Activated naive CD8-positive, alpha-beta T cell (primary cell): Measurements from ENCODE around the gene MYO10.
"Not testable (repeated sequence)": the region's sequence is repeated elsewhere in the genome, so short reads cannot be mapped to it uniquely, and the experiment has no call there.

Source experiments
- H3K27ac Mint-ChIP-seq: one replicate; pipeline ENCODE4 v1.8.0; 2021; ENCODE audit warnings: mixed read lengths
- H3K27me3 Mint-ChIP-seq: one replicate; pipeline ENCODE4 v1.8.0; 2021; ENCODE audit warnings: mixed read lengths
- H3K36me3 Mint-ChIP-seq: one replicate; pipeline ENCODE4 v1.8.0; 2021; ENCODE audit warnings: mixed read lengths
- H3K4me1 Mint-ChIP-seq: one replicate; pipeline ENCODE4 v1.8.0; 2021; ENCODE audit warnings: low read depth, mixed read lengths
- H3K4me3 Mint-ChIP-seq: one replicate; pipeline ENCODE4 v1.8.0; 2021; ENCODE audit warnings: mild to moderate bottlenecking, mixed read lengths
- H3K9me3 Mint-ChIP-seq: one replicate; pipeline ENCODE4 v1.8.0; 2021; ENCODE audit warnings: low read depth, mixed read lengths

The MYO10 gene

DNA sequence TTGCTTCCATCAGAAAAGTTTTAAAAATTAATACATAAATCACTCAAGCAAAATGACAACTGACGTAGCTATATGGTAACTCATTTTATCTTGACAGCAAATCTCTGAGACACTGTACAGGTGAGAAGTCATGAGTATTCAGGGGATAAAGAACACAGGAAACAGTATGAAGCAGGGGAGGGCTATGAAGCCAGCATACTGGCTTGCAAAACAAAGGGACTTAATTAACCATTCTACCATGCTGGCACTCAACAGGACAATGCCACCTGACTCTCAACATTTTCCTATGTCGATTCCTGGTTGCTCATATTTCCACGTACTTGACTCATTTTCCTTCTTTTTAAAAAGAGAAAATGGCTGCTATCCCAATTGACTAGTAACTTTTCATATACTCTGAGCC lies 167.9 kb downstream of the MYO10 start:
- H3K4me1 Mint-ChIP-seq = no peaks in the 10 kb centered on the region
- no peak overlapping the region for H3K4me3 Mint-ChIP-seq
- H3K27me3 Mint-ChIP-seq = no peaks in the 10 kb centered on the region
- H3K9me3 Mint-ChIP-seq = no peaks in the 10 kb centered on the region
- H3K36me3 Mint-ChIP-seq = no peaks in the 10 kb centered on the region
- no peak overlapping the region for H3K27ac Mint-ChIP-seq

DNA sequence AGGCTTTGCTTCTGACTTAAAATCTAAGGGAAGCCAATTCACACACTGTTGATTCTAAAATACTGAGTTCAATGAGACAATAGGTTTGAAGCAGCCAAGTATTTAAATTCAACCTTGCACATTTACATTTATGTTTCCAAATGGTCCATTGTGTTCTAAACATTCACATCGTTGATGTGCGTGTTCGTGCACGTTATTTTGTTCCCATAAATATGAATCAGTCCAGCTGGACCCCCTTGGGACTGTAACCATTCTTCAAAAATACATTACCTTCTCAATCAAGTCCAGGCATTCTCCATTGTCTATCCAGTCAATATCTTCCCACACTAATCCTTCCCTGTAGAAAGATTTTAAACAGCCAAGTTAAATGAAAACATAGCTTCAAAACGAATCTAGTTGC lies 172.9 kb downstream of the MYO10 start:
- no peaks in the 10 kb centered on the region for H3K9me3 Mint-ChIP-seq
- peaks cover 8% of the 10 kb centered on the region for H3K4me1 Mint-ChIP-seq
- H3K27ac Mint-ChIP-seq = no peak overlapping the region
- H3K36me3 Mint-ChIP-seq = no peaks in the 10 kb centered on the region
- H3K4me3 Mint-ChIP-seq = no peak overlapping the region
- H3K27me3 Mint-ChIP-seq = no peaks in the 10 kb centered on the region

DNA sequence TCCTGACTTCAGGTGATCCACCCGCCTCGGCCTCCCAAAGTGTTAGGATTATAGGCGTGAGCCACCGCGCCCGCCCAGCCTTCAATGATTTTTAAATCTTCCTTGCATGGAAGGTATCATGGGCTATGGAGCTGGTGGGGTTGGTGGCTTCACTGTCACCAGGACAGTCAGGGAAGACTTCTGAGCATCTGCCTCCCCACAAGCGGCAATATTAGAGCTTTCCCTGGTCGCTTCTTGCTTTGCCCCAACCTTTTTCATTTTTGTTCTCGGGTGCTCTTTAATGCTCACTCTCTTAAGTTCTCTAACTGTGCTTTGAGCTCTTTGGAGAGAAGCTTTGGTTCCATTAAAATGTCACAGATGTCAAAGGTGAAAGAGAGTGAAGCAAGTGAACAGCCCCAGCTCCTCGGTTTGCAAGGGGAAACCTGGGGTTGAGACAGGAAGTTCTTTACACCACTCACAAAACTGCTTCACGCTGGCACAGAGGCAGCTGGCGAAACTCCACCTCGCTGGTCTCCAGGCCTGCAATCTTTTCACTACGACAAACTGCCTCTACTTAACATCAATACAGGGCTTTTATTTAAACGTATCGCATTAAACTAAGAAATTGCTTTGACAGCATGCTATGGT lies 176.8 kb downstream of the MYO10 start:
- H3K36me3 Mint-ChIP-seq = no peaks in the 10 kb centered on the region
- no peaks in the 10 kb centered on the region for H3K9me3 Mint-ChIP-seq
- H3K27ac Mint-ChIP-seq = no peak overlapping the region
- H3K27me3 Mint-ChIP-seq = no peaks in the 10 kb centered on the region
- peaks cover 8% of the 10 kb centered on the region for H3K4me1 Mint-ChIP-seq
- H3K4me3 Mint-ChIP-seq = no peak overlapping the region

DNA sequence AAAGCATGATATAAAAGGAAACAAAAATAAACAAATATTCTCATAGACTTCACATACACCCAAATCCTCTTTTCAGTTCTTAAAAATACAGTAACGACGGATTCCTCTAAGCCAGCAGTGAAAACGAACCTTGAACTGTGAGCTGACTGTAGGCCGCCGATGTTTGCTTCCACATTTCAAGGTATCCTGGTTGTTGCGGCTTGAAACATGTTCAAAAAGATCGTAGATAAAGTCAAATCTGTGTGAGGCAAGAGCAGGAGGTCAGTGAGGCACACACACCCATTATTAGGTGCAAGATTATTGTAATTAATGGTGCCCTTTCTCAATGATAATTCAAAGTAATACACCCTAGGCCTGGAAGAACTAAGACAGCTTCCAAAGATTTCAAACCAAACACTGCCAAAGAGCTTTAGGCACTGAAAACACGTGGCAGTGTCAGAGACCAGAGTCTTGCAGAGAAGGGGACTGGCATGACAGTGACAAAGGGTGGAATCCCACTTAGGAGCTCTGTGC lies 178.0 kb downstream of the MYO10 start:
- H3K4me1 Mint-ChIP-seq = peaks cover 8% of the 10 kb centered on the region
- no peaks in the 10 kb centered on the region for H3K36me3 Mint-ChIP-seq
- H3K27me3 Mint-ChIP-seq = no peaks in the 10 kb centered on the region
- H3K4me3 Mint-ChIP-seq = no peak overlapping the region
- H3K9me3 Mint-ChIP-seq = no peaks in the 10 kb centered on the region
- no peak overlapping the region for H3K27ac Mint-ChIP-seq

DNA sequence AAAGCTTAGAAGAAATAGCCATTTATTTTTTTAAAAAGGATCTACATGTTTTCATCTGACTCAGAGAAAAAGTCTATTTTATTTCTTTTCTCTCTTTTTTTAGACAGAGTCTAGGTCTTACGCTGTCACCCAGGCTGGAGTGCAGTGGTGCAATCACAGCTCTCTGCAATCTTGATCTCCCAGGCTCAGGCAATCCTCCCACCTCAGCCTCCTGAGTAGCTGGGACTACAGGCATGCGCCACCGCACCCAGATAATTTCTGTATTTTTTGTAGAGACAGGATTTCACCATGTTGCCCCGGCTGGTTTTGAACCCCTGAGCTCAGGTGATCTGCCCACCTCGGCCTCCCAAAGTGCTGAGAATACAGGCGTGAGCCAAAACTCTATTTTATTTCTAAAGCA lies 178.5 kb downstream of the MYO10 start:
- H3K27ac Mint-ChIP-seq, H3K27me3 Mint-ChIP-seq, H3K4me3 Mint-ChIP-seq, H3K4me1 Mint-ChIP-seq, H3K9me3 Mint-ChIP-seq, H3K36me3 Mint-ChIP-seq: not testable (repeated sequence)

DNA sequence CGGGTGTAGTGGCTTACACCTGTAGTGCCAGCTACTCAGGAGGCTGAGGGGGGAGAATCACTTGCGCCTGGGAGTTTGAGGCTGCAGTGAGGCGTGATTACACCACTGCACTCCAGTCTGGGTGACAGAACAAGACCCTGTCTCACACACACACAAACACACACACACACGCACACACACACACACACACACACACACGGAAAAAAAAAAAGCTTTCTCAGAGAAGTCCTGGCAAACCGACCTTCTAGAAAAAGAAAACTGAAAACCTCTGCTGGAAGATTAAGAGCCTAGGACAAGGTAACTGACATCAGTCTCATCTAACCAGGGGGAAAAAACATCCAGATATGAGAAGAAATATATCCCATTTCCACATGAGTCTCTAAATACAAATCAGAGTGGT lies 178.9 kb downstream of the MYO10 start:
- H3K9me3 Mint-ChIP-seq = no peaks in the 10 kb centered on the region
- H3K4me3 Mint-ChIP-seq = no peak overlapping the region
- no peaks in the 10 kb centered on the region for H3K36me3 Mint-ChIP-seq
- H3K4me1 Mint-ChIP-seq = peaks cover 8% of the 10 kb centered on the region
- H3K27ac Mint-ChIP-seq = no peak overlapping the region
- H3K27me3 Mint-ChIP-seq = no peaks in the 10 kb centered on the region

DNA sequence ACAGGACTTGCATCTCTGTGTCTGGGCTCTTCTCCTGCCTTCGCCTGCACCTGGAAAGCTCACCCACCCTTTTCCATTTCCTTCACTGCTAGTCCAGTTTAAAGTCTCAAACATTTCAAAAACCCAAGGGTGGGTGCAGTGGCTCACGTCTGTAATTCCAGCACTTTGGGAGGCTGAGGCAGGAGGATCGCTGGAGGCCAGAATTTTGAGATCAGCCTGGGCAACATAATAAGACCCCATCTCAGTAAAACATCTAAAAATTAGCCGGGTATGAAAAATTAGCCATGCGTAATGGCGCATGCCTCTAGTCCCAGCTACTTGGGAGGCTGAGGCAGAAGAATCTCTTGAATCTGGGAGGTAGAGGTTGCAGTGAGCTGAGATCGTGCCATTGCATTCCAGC lies 179.4 kb downstream of the MYO10 start:
- no peaks in the 10 kb centered on the region for H3K27me3 Mint-ChIP-seq
- H3K4me1 Mint-ChIP-seq = peaks cover 8% of the 10 kb centered on the region
- no peak overlapping the region for H3K27ac Mint-ChIP-seq
- H3K9me3 Mint-ChIP-seq = no peaks in the 10 kb centered on the region
- H3K4me3 Mint-ChIP-seq = no peak overlapping the region
- no peaks in the 10 kb centered on the region for H3K36me3 Mint-ChIP-seq

DNA sequence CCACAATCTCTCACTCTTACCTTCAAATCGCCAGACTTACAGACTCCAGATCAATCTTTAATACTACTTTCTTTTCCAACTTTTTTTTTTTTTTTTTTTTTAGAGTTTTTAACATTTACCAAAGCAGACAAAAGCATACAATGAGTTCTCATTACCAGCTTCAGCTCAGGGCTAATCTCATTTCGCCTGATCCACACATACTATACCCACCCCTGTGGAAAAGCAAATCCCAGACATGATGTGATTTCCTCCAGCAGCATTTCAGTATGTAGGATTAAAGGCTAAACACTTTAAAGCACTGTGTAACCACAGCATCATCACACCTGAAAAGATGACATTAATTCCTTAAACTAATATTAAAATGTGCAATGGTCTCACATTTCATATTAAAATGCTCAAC lies 180.4 kb downstream of the MYO10 start:
- H3K36me3 Mint-ChIP-seq = no peaks in the 10 kb centered on the region
- no peaks in the 10 kb centered on the region for H3K9me3 Mint-ChIP-seq
- no peak overlapping the region for H3K27ac Mint-ChIP-seq
- peaks cover 8% of the 10 kb centered on the region for H3K4me1 Mint-ChIP-seq
- H3K4me3 Mint-ChIP-seq = no peak overlapping the region
- H3K27me3 Mint-ChIP-seq = no peaks in the 10 kb centered on the region

DNA sequence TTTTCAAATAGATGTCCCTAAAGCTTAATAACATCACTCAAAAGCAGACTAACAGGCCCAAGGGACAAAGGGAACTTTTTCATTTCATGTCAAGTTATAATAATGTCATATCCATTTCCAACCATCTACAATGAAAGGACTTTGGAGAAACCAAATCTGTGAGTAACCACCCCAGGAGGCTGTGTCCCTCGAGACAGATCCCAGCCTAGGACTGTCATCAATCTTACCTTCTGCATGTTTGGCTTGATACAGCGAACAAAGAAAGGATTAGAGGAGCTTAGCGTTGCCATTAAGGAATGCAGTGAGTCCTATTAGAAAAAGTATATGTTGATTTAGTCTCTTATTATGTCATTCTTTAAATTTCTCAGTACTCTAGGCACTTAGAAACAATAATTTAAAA lies 181.5 kb downstream of the MYO10 start:
- H3K36me3 Mint-ChIP-seq = no peaks in the 10 kb centered on the region
- H3K4me3 Mint-ChIP-seq = no peak overlapping the region
- no peak overlapping the region for H3K27ac Mint-ChIP-seq
- H3K4me1 Mint-ChIP-seq = peaks cover 5% of the 10 kb centered on the region
- H3K27me3 Mint-ChIP-seq = no peaks in the 10 kb centered on the region
- no peaks in the 10 kb centered on the region for H3K9me3 Mint-ChIP-seq

DNA sequence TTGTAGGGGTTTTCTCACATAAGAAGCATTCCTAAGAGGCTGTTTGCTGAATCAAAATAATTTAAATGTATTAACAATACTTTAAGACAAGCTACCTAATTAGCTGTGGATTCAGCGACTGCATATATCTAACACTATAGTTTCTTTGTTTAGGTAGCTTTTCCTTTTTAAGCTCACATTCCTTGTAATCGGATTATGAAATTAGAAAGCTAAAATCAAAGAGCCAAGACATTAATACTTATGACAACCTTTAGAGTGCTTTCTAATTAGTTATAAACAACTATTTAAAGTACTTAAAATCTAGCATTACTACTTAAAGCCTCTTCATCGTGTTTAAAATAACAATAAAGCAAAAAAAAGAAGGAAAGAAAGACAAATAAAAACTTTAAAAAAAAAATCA lies 182.0 kb downstream of the MYO10 start:
- Mint-ChIP-seq H3K4me1 (no peaks in the 10 kb centered on the region), H3K27ac (no peak overlapping the region), H3K4me3 (no peak overlapping the region), H3K36me3 (no peaks in the 10 kb centered on the region), H3K27me3 (no peaks in the 10 kb centered on the region), H3K9me3 (no peaks in the 10 kb centered on the region)

DNA sequence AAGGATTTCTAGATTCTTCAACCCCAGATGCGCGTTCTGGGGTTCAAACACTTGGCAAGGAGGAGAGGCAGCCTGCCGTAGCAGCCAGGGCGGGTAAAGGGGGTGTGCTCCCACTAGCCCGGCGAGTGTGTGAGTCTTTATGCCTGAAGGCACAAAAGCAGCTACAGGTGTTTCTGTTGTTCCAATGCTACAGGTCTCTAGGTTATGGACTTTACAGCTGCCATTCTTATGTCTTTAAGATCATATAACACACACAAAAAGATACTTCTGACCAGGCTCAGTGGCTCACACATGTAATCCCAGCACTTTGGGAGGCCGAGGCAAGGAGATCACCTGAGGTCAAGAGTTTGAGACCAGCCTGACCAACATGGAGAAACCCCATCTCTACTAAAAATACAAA lies 185.6 kb downstream of the MYO10 start:
- Mint-ChIP-seq H3K27me3 (no peaks in the 10 kb centered on the region), H3K27ac (no peak overlapping the region), H3K36me3 (no peaks in the 10 kb centered on the region), H3K4me1 (no peaks in the 10 kb centered on the region), H3K4me3 (no peak overlapping the region), H3K9me3 (no peaks in the 10 kb centered on the region)

DNA sequence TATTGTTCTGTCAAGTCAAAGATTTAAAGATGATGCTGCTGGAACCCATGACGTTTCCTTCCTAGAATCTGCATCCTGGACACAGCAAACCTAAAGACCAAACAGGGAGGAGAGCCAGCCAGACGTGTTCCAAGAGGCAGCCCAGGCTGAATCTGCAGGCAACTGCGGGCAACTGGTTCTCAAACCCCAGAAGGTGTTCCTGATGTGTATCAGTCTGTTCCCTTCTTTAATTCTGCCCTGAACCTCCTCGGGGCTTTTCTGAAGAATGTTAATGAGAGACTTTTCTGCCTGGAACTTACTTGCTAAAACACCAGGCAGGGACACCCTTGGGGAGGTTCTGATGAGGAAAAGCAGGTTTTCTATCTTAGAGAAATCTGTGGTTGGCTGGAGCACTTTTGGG lies 186.5 kb downstream of the MYO10 start:
- no peaks in the 10 kb centered on the region for H3K4me1 Mint-ChIP-seq
- no peaks in the 10 kb centered on the region for H3K9me3 Mint-ChIP-seq
- no peak overlapping the region for H3K4me3 Mint-ChIP-seq
- H3K27ac Mint-ChIP-seq = no peak overlapping the region
- no peaks in the 10 kb centered on the region for H3K36me3 Mint-ChIP-seq
- H3K27me3 Mint-ChIP-seq = no peaks in the 10 kb centered on the region

DNA sequence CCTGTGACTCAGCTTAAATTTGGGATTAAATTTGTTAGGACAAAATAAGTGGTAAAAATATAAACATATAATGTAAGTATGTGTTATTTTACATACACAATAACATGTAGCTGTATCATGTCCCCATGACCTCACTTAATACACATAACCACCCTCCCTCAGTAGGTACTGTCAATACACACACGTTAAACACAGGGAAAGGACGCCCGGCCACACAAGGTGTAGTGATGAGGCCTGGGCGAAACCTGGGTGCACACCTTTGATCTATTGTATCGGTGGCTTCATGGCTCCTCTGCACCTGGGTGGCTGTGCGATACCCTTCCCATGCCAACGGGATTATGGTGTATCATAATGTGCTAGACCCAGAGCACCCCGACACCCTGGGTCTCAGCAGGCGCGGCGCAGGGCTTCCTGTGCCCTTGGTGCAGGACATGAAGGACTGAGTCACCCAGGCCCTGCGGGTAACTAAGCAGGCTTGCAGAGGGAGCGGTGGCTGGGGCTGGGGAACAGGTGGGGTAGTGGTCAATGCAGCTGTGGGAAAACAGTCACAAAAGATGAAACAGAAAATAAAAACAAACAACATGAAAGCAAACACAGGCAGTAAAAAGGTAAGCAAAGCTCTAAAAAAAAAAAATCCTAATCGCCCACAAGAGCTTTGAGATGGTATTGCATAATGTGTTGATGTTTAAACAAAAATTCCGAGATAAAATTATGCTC lies 191.8 kb downstream of the MYO10 start:
- H3K4me3 Mint-ChIP-seq = no peak overlapping the region
- H3K4me1 Mint-ChIP-seq = no peaks in the 10 kb centered on the region
- H3K27ac Mint-ChIP-seq = no peak overlapping the region
- H3K27me3 Mint-ChIP-seq = no peaks in the 10 kb centered on the region
- H3K36me3 Mint-ChIP-seq = no peaks in the 10 kb centered on the region
- H3K9me3 Mint-ChIP-seq = no peaks in the 10 kb centered on the region

DNA sequence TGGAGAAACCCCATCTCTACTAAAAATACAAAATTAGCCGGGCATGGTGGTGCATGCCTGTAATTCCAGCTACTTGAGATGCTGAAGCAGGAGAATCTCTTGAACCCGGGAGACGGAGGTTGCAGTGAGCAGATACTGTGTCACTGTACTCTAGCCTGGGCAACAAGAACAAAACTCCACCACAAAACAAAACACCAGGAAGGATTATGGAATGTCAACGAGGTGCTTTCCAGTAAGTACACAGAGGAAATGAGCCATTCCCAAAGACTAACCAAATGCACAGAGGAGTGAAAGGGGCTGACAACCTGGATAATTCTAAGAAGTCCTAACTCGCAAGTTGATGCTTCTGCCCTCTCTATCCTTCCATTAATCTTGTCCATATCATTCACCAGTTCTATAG lies 193.2 kb downstream of the MYO10 start:
- Mint-ChIP-seq H3K4me1 (no peaks in the 10 kb centered on the region), H3K36me3 (no peaks in the 10 kb centered on the region), H3K27me3 (peaks cover under 1% of the 10 kb centered on the region), H3K27ac (no peak overlapping the region), H3K9me3 (no peaks in the 10 kb centered on the region), H3K4me3 (no peak overlapping the region)

DNA sequence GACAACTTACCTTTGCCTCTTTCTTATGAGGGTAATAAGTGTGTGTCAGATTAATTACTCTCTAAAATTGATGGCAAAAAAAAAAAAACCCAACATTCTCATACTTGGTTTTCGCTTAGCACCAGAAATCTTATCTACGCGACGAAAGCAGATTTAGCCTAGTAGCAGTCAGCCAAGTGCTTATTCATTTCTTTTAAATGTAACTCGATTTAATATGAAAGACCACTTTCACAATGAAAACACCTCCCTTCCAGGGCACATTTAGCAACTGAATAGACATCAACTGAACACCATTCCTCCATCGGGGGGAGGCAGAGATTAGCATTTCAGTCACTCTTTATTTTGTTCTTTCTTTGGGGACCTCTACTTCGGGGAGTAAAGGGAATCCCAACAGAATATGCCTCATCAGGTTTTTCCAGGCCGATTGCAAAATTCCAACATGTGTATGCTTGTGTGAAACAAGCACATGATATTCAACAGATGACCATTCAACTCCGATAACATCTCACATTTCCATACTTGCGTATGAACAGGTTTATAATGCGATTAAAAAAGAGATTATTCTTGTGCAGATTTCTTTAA lies 195.2 kb downstream of the MYO10 start:
- Mint-ChIP-seq H3K9me3 (no peaks in the 10 kb centered on the region), H3K4me3 (no peak overlapping the region), H3K27me3 (peaks cover 5% of the 10 kb centered on the region), H3K27ac (no peak overlapping the region), H3K36me3 (no peaks in the 10 kb centered on the region), H3K4me1 (no peaks in the 10 kb centered on the region)
